Ishikawa (cell line): ENCODE data around the gene CPEB4.

Source experiments
- CEBPB ChIP-seq: IDR thresholded peaks from 2 replicates; pipeline ENCODE4 v1.6.1; 2012
- CREB1 ChIP-seq: IDR thresholded peaks from 2 replicates; pipeline ENCODE4 v1.6.1; 2012; ENCODE audit warnings: low read depth
- EGR1 ChIP-seq: IDR thresholded peaks from 2 replicates; pipeline ENCODE4 v1.6.1; 2012
- EP300 ChIP-seq: IDR thresholded peaks from 2 replicates; pipeline ENCODE4 v1.6.1; 2012; ENCODE audit warnings: borderline replicate concordance
- FOXM1 ChIP-seq: IDR thresholded peaks from 2 replicates; pipeline ENCODE4 v1.6.1; 2012; ENCODE audit warnings: low read depth, borderline replicate concordance
- MAX ChIP-seq: IDR thresholded peaks from 2 replicates; pipeline ENCODE4 v1.6.1; 2012
- TAF1 ChIP-seq: IDR thresholded peaks from 2 replicates; pipeline ENCODE4 v1.6.1; 2012; ENCODE audit warnings: low read depth, mild to moderate bottlenecking
- TCF12 ChIP-seq: IDR thresholded peaks from 2 replicates; pipeline ENCODE4 v1.6.1; 2012; ENCODE audit warnings: low read depth
- TEAD4 ChIP-seq: IDR thresholded peaks from 2 replicates; pipeline ENCODE4 v1.6.1; 2012
- USF1 ChIP-seq: IDR thresholded peaks from 2 replicates; pipeline ENCODE4 v1.6.1; 2012
- YY1 ChIP-seq: IDR thresholded peaks from 2 replicates; pipeline ENCODE4 v1.6.1; 2012; ENCODE audit warnings: low read depth
- ZBTB7A ChIP-seq: IDR thresholded peaks from 2 replicates; pipeline ENCODE4 v1.6.1; 2012; ENCODE audit warnings: low read depth

- TF ChIP-seq MAX (no peak), CREB1 (no peak), TAF1 (no peak), ZBTB7A (no peak), FOXM1 (no peak), CEBPB (no peak), YY1 (no peak), TEAD4 (no peak), TCF12 (no peak), EGR1 (no peak), EP300 (no peak), USF1 (no peak)
Observed at GRCh38 chr5:173841710-173842109, 46.4 kb upstream of the CPEB4 start.
